ENCODE results near the gene SORBS2. TPM values are rescaled to one million over a fixed set of nuclear protein-coding genes. Genes with fewer than 3 reads are reported as not detected.

The SORBS2 gene
- total RNA-seq, 1 donor from 2014 or later, result 175 TPM

- DNase-seq (ENCODE audit: extremely low read depth, low read depth, low spot score), result no peak
Observed at GRCh38 chr4:185683222-185683621, 128.8 kb downstream of the SORBS2 start.

- no peak for DNase-seq (ENCODE audit: extremely low read depth, low read depth, low spot score)
Observed at GRCh38 chr4:185682236-185682635, 129.8 kb downstream of the SORBS2 start.

GRCh38 chr4:185681604-185682003 is 130.4 kb downstream of the SORBS2 start:
- no peak for DNase-seq (ENCODE audit: extremely low read depth, low read depth, low spot score)

GRCh38 chr4:185680617-185681016 is 131.4 kb downstream of the SORBS2 start:
- no peak for DNase-seq (ENCODE audit: extremely low read depth, low read depth, low spot score)

- no peak for DNase-seq (ENCODE audit: extremely low read depth, low read depth, low spot score)
Observed at GRCh38 chr4:185679523-185679922, 132.5 kb downstream of the SORBS2 start.

- DNase-seq (ENCODE audit: extremely low read depth, low read depth, low spot score), result no peak
Observed at GRCh38 chr4:185677637-185678314, 134.2 kb downstream of the SORBS2 start.

GRCh38 chr4:185672618-185673017 is 139.4 kb downstream of the SORBS2 start:
- no peak for DNase-seq (ENCODE audit: extremely low read depth, low read depth, low spot score)

- DNase-seq (ENCODE audit: extremely low read depth, low read depth, low spot score), result no peak
Observed at GRCh38 chr4:185672151-185672550, 139.8 kb downstream of the SORBS2 start.

- DNase-seq (ENCODE audit: extremely low read depth, low read depth, low spot score), result no peak
Observed at GRCh38 chr4:185671496-185671895, 140.5 kb downstream of the SORBS2 start.

GRCh38 chr4:185671066-185671465 is 140.9 kb downstream of the SORBS2 start:
- DNase-seq (ENCODE audit: extremely low read depth, low read depth, low spot score), result no peak

GRCh38 chr4:185669288-185669687 is 142.7 kb downstream of the SORBS2 start:
- no peak for DNase-seq (ENCODE audit: extremely low read depth, low read depth, low spot score)

- no peak for DNase-seq (ENCODE audit: extremely low read depth, low read depth, low spot score)
Observed at GRCh38 chr4:185666156-185666555, 145.8 kb downstream of the SORBS2 start.

GRCh38 chr4:185665655-185666054 is 146.3 kb downstream of the SORBS2 start:
- DNase-seq (ENCODE audit: extremely low read depth, low read depth, low spot score), result no peak

GRCh38 chr4:185664481-185664880 is 147.5 kb downstream of the SORBS2 start:
- no peak for DNase-seq (ENCODE audit: extremely low read depth, low read depth, low spot score)

- no peak for DNase-seq (ENCODE audit: extremely low read depth, low read depth, low spot score)
Observed at GRCh38 chr4:185662030-185662778, 149.8 kb downstream of the SORBS2 start.

GRCh38 chr4:185660340-185660739 is 151.7 kb downstream of the SORBS2 start:
- no peak for DNase-seq (ENCODE audit: extremely low read depth, low read depth, low spot score)

- no peak for DNase-seq (ENCODE audit: extremely low read depth, low read depth, low spot score)
Observed at GRCh38 chr4:185657699-185658098, 154.3 kb downstream of the SORBS2 start.

- DNase-seq (ENCODE audit: extremely low read depth, low read depth, low spot score), result no peak
Observed at GRCh38 chr4:185657183-185657582, 154.8 kb downstream of the SORBS2 start.

- DNase-seq (ENCODE audit: extremely low read depth, low read depth, low spot score), result no peak
Observed at GRCh38 chr4:185656467-185656931, 155.5 kb downstream of the SORBS2 start.

GRCh38 chr4:185654965-185655554 is 156.9 kb downstream of the SORBS2 start:
- no peak for DNase-seq (ENCODE audit: extremely low read depth, low read depth, low spot score)

GRCh38 chr4:185654311-185654710 is 157.7 kb downstream of the SORBS2 start:
- DNase-seq (ENCODE audit: extremely low read depth, low read depth, low spot score), result no peak

- DNase-seq (ENCODE audit: extremely low read depth, low read depth, low spot score), result no peak
Observed at GRCh38 chr4:185651851-185652250, 160.1 kb downstream of the SORBS2 start.

All from glomerular endothelial cell (primary cell).